SJCRH30 (cell line): ENCODE data around the gene SLC16A12. TPM values are rescaled to one million over a fixed set of nuclear protein-coding genes. Genes with fewer than 3 reads are reported as not detected.
"Not testable (repeated sequence)": the region's sequence is repeated elsewhere in the genome, so short reads cannot be mapped to it uniquely, and the experiment has no call there.

Experiments
- DNase-seq, 2 experiments: peaks; one replicate each; pipeline ENCODE4 v3.0.0-alpha.2; 2015 to 2020
- H3K27ac ChIP-seq: fragments of 250-450 bp; sonication (Bioruptor Pico); 2 replicates; pipeline ENCODE4 v1.5.1; 2020; ENCODE audit warnings: mild to moderate bottlenecking, moderate library complexity
- H3K27me3 ChIP-seq: fragments of 250-450 bp; sonication (Bioruptor Pico); 2 replicates; pipeline ENCODE4 v1.5.1; 2020; ENCODE audit warnings: mild to moderate bottlenecking, moderate library complexity
- H3K36me3 ChIP-seq: fragments of 250-450 bp; sonication (Bioruptor Pico); 2 replicates; pipeline ENCODE4 v1.5.1; 2020; ENCODE audit warnings: mild to moderate bottlenecking, moderate library complexity
- H3K4me1 ChIP-seq: fragments of 250-450 bp; sonication (Bioruptor Pico); 2 replicates; pipeline ENCODE4 v1.5.1; 2020; ENCODE audit warnings: mild to moderate bottlenecking, moderate library complexity
- H3K4me3 ChIP-seq: fragments of 250-450 bp; sonication (Bioruptor Pico); 2 replicates; pipeline ENCODE4 v1.5.1; 2020; ENCODE audit warnings: mild to moderate bottlenecking, moderate library complexity
- H3K9me3 ChIP-seq: fragments of 250-450 bp; sonication (Bioruptor Pico); replicated peaks from 2 replicates; pipeline ENCODE4 v1.5.1; 2020; ENCODE audit warnings: mild to moderate bottlenecking, moderate library complexity
- total RNA-seq: library from RNA; depleted of rRNA; stranded (reverse); fragments of >200 nt; shearing (Covaris generic); gene quantifications from 2 replicates; pipeline ENCODE4 v1.2.3, GENCODE V29; 2014

Gene SLC16A12
- total RNA-seq, 1 experiment from 2014 or later, result 0.18 TPM

- no peak for DNase-seq
- Histone ChIP-seq H3K4me3 (no peak overlapping the region), H3K27me3 (no peaks in the 10 kb centered on the region), H3K36me3 (no peaks in the 10 kb centered on the region), H3K4me1 (no peaks in the 10 kb centered on the region), H3K9me3 (no peaks in the 10 kb centered on the region), H3K27ac (no peak overlapping the region)
Measured at GRCh38 chr10:89531359-89531758, 4.0 kb downstream of the SLC16A12 start.

- not testable (repeated sequence) for H3K27me3 ChIP-seq, H3K4me1 ChIP-seq, DNase-seq, H3K27ac ChIP-seq, H3K9me3 ChIP-seq, H3K36me3 ChIP-seq, H3K4me3 ChIP-seq
Measured at GRCh38 chr10:89529711-89530110, 5.7 kb downstream of the SLC16A12 start.

GRCh38 chr10:89526358-89526757 lies 9.0 kb downstream of the SLC16A12 start:
- H3K27me3 ChIP-seq, result no peaks in the 10 kb centered on the region
- no peak for DNase-seq
- H3K4me1 ChIP-seq, result no peaks in the 10 kb centered on the region; the same call in 1 of the 2 replicates
- no peaks in the 10 kb centered on the region for H3K36me3 ChIP-seq
- H3K4me3 ChIP-seq, result no peak overlapping the region
- no peaks in the 10 kb centered on the region for H3K9me3 ChIP-seq
- H3K27ac ChIP-seq, result no peak overlapping the region

GRCh38 chr10:89525556-89525955 lies 9.8 kb downstream of the SLC16A12 start:
- H3K27me3 ChIP-seq, result no peaks in the 10 kb centered on the region
- no peaks in the 10 kb centered on the region for H3K36me3 ChIP-seq
- H3K9me3 ChIP-seq, result no peaks in the 10 kb centered on the region
- H3K27ac ChIP-seq, result no peak overlapping the region
- H3K4me3 ChIP-seq, result no peak overlapping the region
- H3K4me1 ChIP-seq, result no peaks in the 10 kb centered on the region; the same call in 1 of the 2 replicates
- no peak for DNase-seq

GRCh38 chr10:89524279-89524678 lies 11.1 kb downstream of the SLC16A12 start:
- Histone ChIP-seq H3K9me3 (no peaks in the 10 kb centered on the region), H3K27me3 (no peaks in the 10 kb centered on the region), H3K27ac (no peak overlapping the region), H3K36me3 (no peaks in the 10 kb centered on the region), H3K4me3 (no peak overlapping the region), H3K4me1 (no peaks in the 10 kb centered on the region; the same call in 1 of the 2 replicates)
- DNase-seq, result no peak

- DNase-seq, result no peak
- Histone ChIP-seq H3K4me1 (no peaks in the 10 kb centered on the region; the same call in 1 of the 2 replicates), H3K4me3 (no peak overlapping the region), H3K9me3 (no peaks in the 10 kb centered on the region), H3K36me3 (no peaks in the 10 kb centered on the region), H3K27ac (no peak overlapping the region), H3K27me3 (no peaks in the 10 kb centered on the region)
Measured at GRCh38 chr10:89523274-89523673, 12.1 kb downstream of the SLC16A12 start.

- Histone ChIP-seq H3K27ac (no peak overlapping the region), H3K4me3 (no peak overlapping the region), H3K36me3 (no peaks in the 10 kb centered on the region), H3K9me3 (no peaks in the 10 kb centered on the region), H3K27me3 (no peaks in the 10 kb centered on the region), H3K4me1 (no peaks in the 10 kb centered on the region; the same call in 1 of the 2 replicates)
- DNase-seq, result no peak
Measured at GRCh38 chr10:89522463-89522862, 12.9 kb downstream of the SLC16A12 start.

- H3K27me3 ChIP-seq, result no peaks in the 10 kb centered on the region
- no peak for DNase-seq
- peaks cover 6% of the 10 kb centered on the region for H3K4me1 ChIP-seq
- H3K36me3 ChIP-seq, result no peaks in the 10 kb centered on the region
- H3K9me3 ChIP-seq, result no peaks in the 10 kb centered on the region
- no peak overlapping the region for H3K4me3 ChIP-seq
- no peak overlapping the region for H3K27ac ChIP-seq
Measured at GRCh38 chr10:89521368-89521767, 14.0 kb downstream of the SLC16A12 start.

GRCh38 chr10:89520706-89521105 lies 14.7 kb downstream of the SLC16A12 start:
- no peak overlapping the region for H3K4me3 ChIP-seq
- no peaks in the 10 kb centered on the region for H3K27me3 ChIP-seq
- H3K9me3 ChIP-seq, result no peaks in the 10 kb centered on the region
- no peak for DNase-seq
- no peak overlapping the region for H3K27ac ChIP-seq
- H3K4me1 ChIP-seq, result peaks cover 7% of the 10 kb centered on the region
- no peaks in the 10 kb centered on the region for H3K36me3 ChIP-seq

- Histone ChIP-seq H3K27ac (no peak overlapping the region), H3K4me1 (peaks cover 7% of the 10 kb centered on the region), H3K36me3 (no peaks in the 10 kb centered on the region), H3K9me3 (no peaks in the 10 kb centered on the region), H3K27me3 (no peaks in the 10 kb centered on the region), H3K4me3 (no peak overlapping the region)
- DNase-seq, result peak in 1 of 2 experiments; percentile 3
Measured at GRCh38 chr10:89518876-89519842, 16.2 kb downstream of the SLC16A12 start.

- H3K4me1 ChIP-seq, result peaks cover 7% of the 10 kb centered on the region
Measured at GRCh38 chr10:89518108-89518507, 17.3 kb downstream of the SLC16A12 start.

GRCh38 chr10:89516149-89516832 lies 19.1 kb downstream of the SLC16A12 start:
- Histone ChIP-seq H3K27me3 (no peaks in the 10 kb centered on the region), H3K4me1 (peaks cover 7% of the 10 kb centered on the region), H3K36me3 (no peaks in the 10 kb centered on the region), H3K9me3 (no peaks in the 10 kb centered on the region), H3K4me3 (peak overlapping the region; percentile 56), H3K27ac (peak overlapping the region; percentile 90)
- peak; percentile 79 to 82 for DNase-seq

More at GRCh38 chr10:89518108-89518507, 17.3 kb downstream of the SLC16A12 start:
- H3K36me3 ChIP-seq, result no peaks in the 10 kb centered on the region
- no peak overlapping the region for H3K4me3 ChIP-seq
- 0 out of 2 replicates have a peak overlapping the region, but pooled peaks have one; percentile 16 for H3K27ac ChIP-seq
- H3K9me3 ChIP-seq, result no peaks in the 10 kb centered on the region
- no peaks in the 10 kb centered on the region for H3K27me3 ChIP-seq
- DNase-seq, result peak; percentile 34 to 49

- Histone ChIP-seq H3K9me3 (no peaks in the 10 kb centered on the region), H3K4me3 (peak overlapping the region; percentile 56), H3K27me3 (no peaks in the 10 kb centered on the region), H3K4me1 (peaks cover 7% of the 10 kb centered on the region), H3K27ac (peak overlapping the region; percentile 90), H3K36me3 (no peaks in the 10 kb centered on the region)
- peak; percentile 71 to 72 for DNase-seq
Measured at GRCh38 chr10:89515031-89515841, 20.2 kb downstream of the SLC16A12 start.

GRCh38 chr10:89513206-89513605 lies 22.2 kb downstream of the SLC16A12 start:
- Histone ChIP-seq H3K27me3 (no peaks in the 10 kb centered on the region), H3K4me3 (no peak overlapping the region), H3K9me3 (no peaks in the 10 kb centered on the region), H3K4me1 (peaks cover 7% of the 10 kb centered on the region), H3K27ac (no peak overlapping the region), H3K36me3 (no peaks in the 10 kb centered on the region)
- no peak for DNase-seq
